Measurements from ENCODE around the gene TANGO2. TPM values are rescaled to one million over a fixed set of nuclear protein-coding genes. Genes with fewer than 3 reads are reported as not detected.

Gene TANGO2
- total RNA-seq, 1 experiment from 2014 or later: 17.0 TPM

GRCh38 chr22:20028855-20029549, 8.1 kb downstream of the TANGO2 start:
- Histone ChIP-seq H3K9me2 (ENCODE audit: insufficient read depth) (no peaks in the 10 kb centered on the region), H3K9ac (ENCODE audit: low read length) (no peak overlapping the region), H2AFZ (ENCODE audit: low read depth, low read length, poor library complexity, severe bottlenecking) (no peak overlapping the region), H3K9me3 (ENCODE audit: control insufficient read depth in 1 of 2, insufficient read depth in 1 of 2, low read depth in 1 of 2, low read length in 2 of 2) (no peaks in the 10 kb centered on the region), H3K79me2 (ENCODE audit: insufficient read depth, low read length) (peaks cover 6% of the 10 kb centered on the region; the same call in 1 of the 2 replicates), H3K4me1 (ENCODE audit: control insufficient read depth in 1 of 2, insufficient read depth in 2 of 2, low read length in 2 of 2) (peaks cover 2 to 14% of the 10 kb centered on the region in 2 experiments; a peak in 3 of 4 replicates), H3K27me3 (ENCODE audit: insufficient read depth, low read length) (no peaks in the 10 kb centered on the region), H3K27ac (ENCODE audit: low read depth, low read length) (no peak overlapping the region), H3K4me2 (ENCODE audit: low read length) (no peak overlapping the region), H3K4me3 (replicated peaks in 1 of 2; ENCODE audit: low read depth in 1 of 2, low read length in 2 of 2) (no peak overlapping the region), H4K20me1 (ENCODE audit: insufficient read depth) (no peaks in the 10 kb centered on the region), H3K36me3 (ENCODE audit: control insufficient read depth in 1 of 2, insufficient read depth in 2 of 2, low read length in 2 of 2) (no peaks in the 10 kb centered on the region)
- ChIA-PET POLR2A (no interaction called here), RAD21 (ENCODE audit: low non-redundant PET in 1 of 2, low total read pairs in 2 of 2, uncharacterized antibody in 2 of 2, unreplicated experiment in 2 of 2) (no interaction called here), CTCF (no interaction called here)
- ATAC-seq (no peak), DNase-seq (ENCODE audit: low read depth, low spot score) (no peak)
- BruUV-seq (replicated peaks): no TSS peak
- intact Hi-C loops (cut with micrococcal nuclease): loop anchor here (1.0 kb wide), 1 partner anchor 59 kb away; no protein-coding TSS in a partner anchor
- TF ChIP-seq POLR2A (IDR thresholded peaks at IDR 0.05; ENCODE audit: borderline replicate concordance, extremely low read depth, insufficient read depth, insufficient read length) (no peak), REST (IDR thresholded peaks at IDR 0.05; ENCODE audit: low read depth) (no peak), EZH2 (IDR thresholded peaks at IDR 0.05) (no peak), SIN3A (IDR thresholded peaks at IDR 0.05; ENCODE audit: low read depth) (no peak), SRF (IDR thresholded peaks at IDR 0.05; ENCODE audit: low read depth) (no peak), MAX (IDR thresholded peaks at IDR 0.05) (no peak), SP1 (IDR thresholded peaks at IDR 0.05; ENCODE audit: low read depth) (no peak), ZFX (IDR thresholded peaks at IDR 0.05) (no peak), ELF1 (IDR thresholded peaks at IDR 0.05; ENCODE audit: borderline replicate concordance, low read depth) (no peak), FOSL1 (IDR thresholded peaks at IDR 0.05; ENCODE audit: low read depth) (no peak), ZBTB33 (IDR thresholded peaks at IDR 0.05; ENCODE audit: extremely low read depth, insufficient replicate concordance, low read length) (no peak), POLR2AphosphoS5 (IDR thresholded peaks at IDR 0.05; ENCODE audit: low read depth, low read length) (no peak)

Measured in HCT116 (cell line).